T-helper 2 cell treated with Interferon-gamma antibody and Interleukin-4, amounts not matched to agents 5 μg/mL and 100 μg/mL, for 36 hours (primary cell): Measurements from ENCODE around the gene ATP8A2.
"Not testable (repeated sequence)": the region's sequence is repeated elsewhere in the genome, so short reads cannot be mapped to it uniquely, and the experiment has no call there.

Experiments used
- DNase-seq: peaks from one replicate; pipeline ENCODE4 v3.0.0; 2021; ENCODE audit warnings: low spot score
- H3K27ac Mint-ChIP-seq: one replicate; pipeline ENCODE4 v1.8.0; 2021; ENCODE audit warnings: mild to moderate bottlenecking, mixed read lengths
- H3K27me3 Mint-ChIP-seq: one replicate; pipeline ENCODE4 v1.8.0; 2021; ENCODE audit warnings: low read depth, mixed read lengths
- H3K36me3 Mint-ChIP-seq: one replicate; pipeline ENCODE4 v1.8.0; 2021; ENCODE audit warnings: low read depth, mixed read lengths
- H3K4me1 Mint-ChIP-seq: one replicate; pipeline ENCODE4 v1.8.0; 2021; ENCODE audit warnings: low read depth, mixed read lengths
- H3K4me3 Mint-ChIP-seq: one replicate; pipeline ENCODE4 v1.8.0; 2022; ENCODE audit warnings: mild to moderate bottlenecking, moderate library complexity, mixed read lengths
- H3K9me3 Mint-ChIP-seq: one replicate; pipeline ENCODE4 v1.8.0; 2021; ENCODE audit warnings: mixed read lengths

Gene ATP8A2

DNA sequence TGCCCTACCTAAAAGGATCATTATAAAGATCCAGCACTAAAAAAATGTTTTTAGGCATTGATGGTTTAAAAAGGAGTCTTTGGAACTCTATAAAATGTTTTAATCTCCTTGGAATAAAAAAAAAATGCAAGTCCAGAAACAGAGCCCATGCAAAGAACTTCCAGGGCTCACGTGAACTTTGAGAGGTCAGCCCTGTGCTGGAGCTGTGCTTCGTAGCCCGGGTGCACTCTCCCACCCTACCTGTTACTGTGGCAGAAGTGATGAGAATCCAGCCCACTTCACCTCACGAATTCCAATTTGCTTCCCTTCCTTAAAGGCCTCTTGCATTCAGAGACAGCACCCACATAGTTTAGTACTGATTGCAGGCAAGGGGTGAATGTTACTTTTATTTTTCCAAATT lies 412.3 kb downstream of the ATP8A2 start:
- Mint-ChIP-seq H3K4me3 (no peak overlapping the region), H3K27me3 (no peaks in the 10 kb centered on the region)

DNA sequence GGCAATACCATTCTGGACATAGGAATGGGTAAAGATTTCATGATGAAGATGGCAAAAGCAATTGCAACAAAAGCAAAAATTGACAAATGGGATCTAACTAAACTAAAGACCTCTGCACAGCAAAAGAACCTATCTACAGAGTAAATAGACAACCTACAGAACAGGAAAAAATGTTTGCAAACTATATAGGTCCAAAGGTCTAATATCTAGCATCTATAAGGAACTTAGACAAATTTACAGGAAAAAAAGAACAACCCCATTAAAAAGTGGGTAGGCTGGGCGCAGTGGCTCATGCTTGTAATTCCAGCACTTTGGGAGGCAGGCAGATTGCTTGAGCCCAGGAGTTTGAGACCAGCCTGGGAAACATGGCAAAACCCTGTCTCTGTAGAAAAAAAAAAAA lies 418.4 kb downstream of the ATP8A2 start:
- H3K4me3 Mint-ChIP-seq, H3K4me1 Mint-ChIP-seq, H3K27me3 Mint-ChIP-seq, DNase-seq, H3K36me3 Mint-ChIP-seq, H3K9me3 Mint-ChIP-seq, H3K27ac Mint-ChIP-seq: not testable (repeated sequence)

More for the DNA sequence above, 412.3 kb downstream of the ATP8A2 start:
- Mint-ChIP-seq H3K27ac (no peak overlapping the region), H3K4me1 (no peaks in the 10 kb centered on the region), H3K9me3 (no peaks in the 10 kb centered on the region), H3K36me3 (no peaks in the 10 kb centered on the region)
- DNase-seq, result no peak

DNA sequence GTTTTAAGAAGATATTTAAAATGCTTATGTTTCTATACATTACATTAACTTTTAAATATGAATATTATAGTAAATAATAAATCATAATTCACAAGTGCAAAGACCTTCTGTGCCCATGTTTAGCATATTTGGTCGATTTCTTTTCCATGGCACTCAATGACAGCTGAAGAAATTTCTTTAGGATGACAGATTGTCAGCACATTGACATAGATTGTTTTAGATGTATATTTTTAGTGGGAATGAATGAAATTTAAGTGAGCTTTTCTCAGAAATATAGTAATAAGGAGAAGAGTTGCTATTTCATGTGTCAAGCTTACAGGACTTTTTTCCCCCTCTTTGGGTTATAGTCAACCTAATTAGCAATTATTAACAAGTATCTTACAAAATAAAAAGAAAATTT lies 423.5 kb downstream of the ATP8A2 start:
- no peak for DNase-seq
- Mint-ChIP-seq H3K36me3 (no peaks in the 10 kb centered on the region), H3K4me3 (no peak overlapping the region), H3K9me3 (no peaks in the 10 kb centered on the region), H3K4me1 (no peaks in the 10 kb centered on the region), H3K27me3 (no peaks in the 10 kb centered on the region), H3K27ac (no peak overlapping the region)

DNA sequence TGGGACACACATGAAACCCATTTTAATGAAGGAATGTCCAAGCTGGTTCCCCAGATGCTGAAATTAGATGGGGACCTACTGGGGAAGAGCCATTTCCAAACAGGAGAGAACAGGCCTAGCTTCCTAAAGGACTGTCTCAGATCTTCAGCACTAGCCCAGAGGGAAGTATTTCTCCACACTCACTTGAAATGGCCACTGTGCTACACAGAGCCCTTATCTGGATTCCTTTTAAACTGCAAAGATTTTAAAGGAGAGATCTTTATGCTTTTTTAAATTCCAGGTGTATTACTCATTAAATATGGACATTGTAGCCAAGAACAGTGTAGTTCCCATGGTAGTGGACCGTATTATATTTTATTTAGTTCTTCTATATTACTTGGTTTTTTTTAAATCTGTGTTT lies 424.7 kb downstream of the ATP8A2 start:
- no peak for DNase-seq
- H3K4me3 Mint-ChIP-seq, result no peak overlapping the region
- H3K9me3 Mint-ChIP-seq, result peaks cover 2% of the 10 kb centered on the region
- H3K27ac Mint-ChIP-seq, result no peak overlapping the region
- H3K27me3 Mint-ChIP-seq, result no peaks in the 10 kb centered on the region
- no peaks in the 10 kb centered on the region for H3K36me3 Mint-ChIP-seq
- no peaks in the 10 kb centered on the region for H3K4me1 Mint-ChIP-seq

DNA sequence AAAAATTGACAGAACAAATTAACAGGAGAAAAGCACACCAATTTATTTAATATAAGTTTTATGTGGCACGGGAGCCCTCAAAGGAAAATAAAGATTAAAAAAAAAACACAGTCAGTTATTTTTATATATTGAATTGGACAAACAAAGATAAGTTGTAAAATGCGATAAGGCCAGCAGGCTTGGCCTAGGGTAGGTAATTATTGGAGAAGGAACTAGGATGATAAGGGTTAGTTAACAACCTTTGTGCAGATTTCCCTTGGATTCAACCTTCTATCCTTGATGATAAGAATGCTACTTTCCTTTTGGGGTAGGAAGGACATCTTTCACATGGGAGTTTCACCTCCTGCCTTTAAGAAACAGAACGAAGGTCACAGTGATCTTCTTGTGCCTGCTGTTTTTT lies 427.2 kb downstream of the ATP8A2 start:
- Mint-ChIP-seq H3K36me3 (no peaks in the 10 kb centered on the region), H3K4me3 (no peak overlapping the region), H3K27me3 (peaks cover 3% of the 10 kb centered on the region), H3K9me3 (peaks cover 2% of the 10 kb centered on the region), H3K27ac (no peak overlapping the region), H3K4me1 (no peaks in the 10 kb centered on the region)
- no peak for DNase-seq

DNA sequence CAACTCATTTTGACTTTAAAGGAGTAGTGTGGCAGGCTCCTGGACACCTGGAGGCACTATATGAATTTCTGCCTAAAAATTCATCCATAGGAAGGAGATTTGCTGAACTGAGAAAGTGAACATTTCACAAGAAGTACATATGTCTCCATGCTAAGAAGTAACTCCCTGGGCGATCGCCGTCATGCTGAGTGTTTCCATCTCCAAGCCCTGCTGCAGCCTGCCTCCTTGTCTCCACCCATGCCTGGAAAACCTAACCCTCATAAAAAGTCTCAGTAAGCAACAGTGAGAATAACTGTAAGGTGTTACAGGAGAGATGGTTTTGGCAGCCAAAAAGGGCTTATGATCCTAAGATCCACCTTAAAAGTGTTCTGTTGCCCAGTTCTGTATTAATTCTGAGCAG lies 428.7 kb downstream of the ATP8A2 start:
- DNase-seq, result no peak
- no peak overlapping the region for H3K4me3 Mint-ChIP-seq
- H3K27ac Mint-ChIP-seq, result no peak overlapping the region
- no peaks in the 10 kb centered on the region for H3K36me3 Mint-ChIP-seq
- H3K27me3 Mint-ChIP-seq, result peaks cover 4% of the 10 kb centered on the region
- H3K4me1 Mint-ChIP-seq, result no peaks in the 10 kb centered on the region
- peaks cover 7% of the 10 kb centered on the region for H3K9me3 Mint-ChIP-seq

DNA sequence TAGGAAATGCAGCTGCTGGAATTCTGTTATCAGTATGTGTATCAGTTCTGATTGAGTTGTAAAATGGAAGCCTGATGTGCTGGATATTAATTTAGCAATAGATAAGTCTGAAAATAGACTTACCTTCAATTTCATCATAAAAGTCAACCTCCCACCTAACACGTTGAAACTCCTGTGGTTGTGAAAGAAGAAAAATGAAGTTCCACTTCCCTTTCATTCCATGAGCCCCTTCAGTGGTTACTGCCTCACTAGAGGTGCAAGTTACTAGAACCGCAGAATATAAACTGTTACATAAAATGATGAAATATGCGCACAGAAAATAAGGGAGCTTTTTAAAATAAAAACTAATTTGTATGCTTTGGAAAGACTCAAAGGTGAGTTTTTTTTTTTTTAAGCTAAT lies 430.8 kb downstream of the ATP8A2 start:
- no peak overlapping the region for H3K4me3 Mint-ChIP-seq
- DNase-seq, result no peak
- H3K9me3 Mint-ChIP-seq, result peaks cover 28% of the 10 kb centered on the region
- H3K27me3 Mint-ChIP-seq, result peaks cover 4% of the 10 kb centered on the region
- peaks cover under 1% of the 10 kb centered on the region for H3K36me3 Mint-ChIP-seq
- H3K27ac Mint-ChIP-seq, result no peak overlapping the region
- peaks cover 8% of the 10 kb centered on the region for H3K4me1 Mint-ChIP-seq

DNA sequence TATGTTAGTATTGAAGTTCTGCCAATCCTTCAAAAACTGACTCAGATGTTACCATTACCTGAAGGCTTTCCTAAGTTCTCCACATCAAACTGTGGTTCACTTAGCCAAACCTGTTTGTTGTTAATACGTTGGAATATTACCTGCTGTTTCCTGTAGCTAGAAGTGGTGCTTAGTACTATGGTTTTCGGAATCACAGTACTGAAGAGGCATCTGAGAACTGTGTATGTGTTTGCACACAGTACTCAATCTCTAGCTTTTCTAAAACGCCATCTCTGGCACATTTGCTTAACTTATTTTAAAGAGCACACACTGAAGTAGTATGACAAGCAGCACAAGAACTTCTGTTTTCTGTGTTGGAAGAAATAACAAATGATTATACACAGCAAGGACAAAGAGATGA lies 431.9 kb downstream of the ATP8A2 start:
- peaks cover 4% of the 10 kb centered on the region for H3K27me3 Mint-ChIP-seq

DNA sequence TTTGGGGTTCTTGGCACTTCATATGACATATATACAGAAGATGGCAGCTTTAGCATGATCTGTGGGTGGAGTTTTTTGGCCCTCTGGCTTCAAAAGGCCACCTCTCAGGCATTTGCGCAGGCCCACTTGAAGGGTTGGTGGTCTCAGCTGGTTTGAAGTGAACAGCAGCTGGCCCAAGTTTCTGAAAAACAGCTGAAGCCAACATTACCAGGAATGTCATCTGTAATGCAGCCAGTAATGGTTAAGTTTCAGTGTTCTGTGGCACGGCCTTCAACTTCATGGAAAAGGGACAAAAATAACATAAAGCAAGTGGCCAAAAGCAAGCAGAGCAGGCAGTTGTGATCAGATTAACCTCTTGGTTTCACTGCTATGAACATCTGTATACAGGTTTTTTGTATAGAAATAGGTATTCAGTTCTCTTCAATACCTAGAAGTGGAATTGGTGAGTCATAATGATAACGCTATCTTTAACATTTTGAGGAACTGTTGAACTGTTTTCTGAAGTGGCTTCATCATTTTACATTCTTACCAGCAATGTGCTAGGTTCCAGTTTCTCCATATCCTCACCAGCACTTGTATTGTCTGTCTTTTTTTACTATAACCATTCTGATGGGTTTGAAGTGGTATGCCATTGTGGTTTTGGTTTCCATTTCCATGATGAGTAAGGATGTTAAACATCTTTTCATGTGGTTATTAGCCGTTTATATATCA lies 434.6 kb downstream of the ATP8A2 start:
- H3K36me3 Mint-ChIP-seq, result peaks cover 2% of the 10 kb centered on the region
- peaks cover 46% of the 10 kb centered on the region for H3K9me3 Mint-ChIP-seq
- no peak for DNase-seq
- peaks cover 6% of the 10 kb centered on the region for H3K27me3 Mint-ChIP-seq
- H3K27ac Mint-ChIP-seq, result no peak overlapping the region
- no peak overlapping the region for H3K4me3 Mint-ChIP-seq
- H3K4me1 Mint-ChIP-seq, result peaks cover 8% of the 10 kb centered on the region

More for the DNA sequence above, 431.9 kb downstream of the ATP8A2 start:
- Mint-ChIP-seq H3K27ac (no peak overlapping the region), H3K36me3 (peaks cover 2% of the 10 kb centered on the region), H3K9me3 (peaks cover 32% of the 10 kb centered on the region), H3K4me1 (peaks cover 8% of the 10 kb centered on the region), H3K4me3 (no peak overlapping the region)
- DNase-seq, result no peak

DNA sequence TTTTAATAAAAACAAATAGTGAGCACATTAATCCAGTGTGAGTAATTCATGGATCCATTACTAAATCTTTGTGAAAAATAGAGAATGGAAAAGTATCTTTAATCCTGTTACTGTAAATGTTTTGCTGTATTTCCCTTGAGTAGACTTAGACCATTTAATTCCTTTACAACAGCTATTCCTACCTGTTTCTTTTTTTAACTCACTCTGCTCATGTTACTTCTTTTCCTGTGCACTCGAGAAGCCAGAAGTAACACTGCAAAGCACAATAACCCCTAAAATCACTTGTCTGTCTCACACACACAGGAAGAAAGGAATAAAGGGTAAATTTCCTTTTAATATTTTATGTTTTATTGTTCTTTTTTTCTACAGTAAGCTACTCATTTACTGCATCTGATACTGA lies 435.8 kb downstream of the ATP8A2 start:
- Mint-ChIP-seq H3K4me3 (no peak overlapping the region), H3K4me1 (peaks cover 8% of the 10 kb centered on the region), H3K27ac (no peak overlapping the region), H3K9me3 (peaks cover 55% of the 10 kb centered on the region), H3K27me3 (peaks cover 6% of the 10 kb centered on the region), H3K36me3 (peaks cover 2% of the 10 kb centered on the region)
- no peak for DNase-seq

DNA sequence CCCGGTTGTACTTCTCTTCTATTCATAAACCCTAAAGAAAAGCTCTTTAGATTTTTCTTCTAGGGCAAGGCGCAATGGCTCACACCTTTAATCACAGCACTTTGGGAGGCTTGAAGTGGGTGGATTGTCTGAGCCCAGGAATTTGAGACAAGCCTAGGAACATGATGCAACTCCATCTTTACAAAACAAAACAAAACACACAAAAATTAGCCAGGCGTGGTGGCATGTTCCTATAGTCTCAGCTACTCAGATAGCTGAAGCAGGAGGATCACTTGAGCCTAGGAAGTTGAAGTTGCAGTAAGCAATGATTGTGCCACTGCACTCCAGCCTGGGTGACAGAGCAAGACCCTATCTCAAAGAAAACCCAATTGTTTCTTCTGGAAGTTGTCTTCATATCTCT lies 439.7 kb downstream of the ATP8A2 start:
- Mint-ChIP-seq H3K27ac (no peak overlapping the region), H3K27me3 (peaks cover 5% of the 10 kb centered on the region), H3K4me3 (no peak overlapping the region), H3K9me3 (peaks cover 41% of the 10 kb centered on the region), H3K4me1 (no peaks in the 10 kb centered on the region), H3K36me3 (peaks cover 2% of the 10 kb centered on the region)
- no peak for DNase-seq

DNA sequence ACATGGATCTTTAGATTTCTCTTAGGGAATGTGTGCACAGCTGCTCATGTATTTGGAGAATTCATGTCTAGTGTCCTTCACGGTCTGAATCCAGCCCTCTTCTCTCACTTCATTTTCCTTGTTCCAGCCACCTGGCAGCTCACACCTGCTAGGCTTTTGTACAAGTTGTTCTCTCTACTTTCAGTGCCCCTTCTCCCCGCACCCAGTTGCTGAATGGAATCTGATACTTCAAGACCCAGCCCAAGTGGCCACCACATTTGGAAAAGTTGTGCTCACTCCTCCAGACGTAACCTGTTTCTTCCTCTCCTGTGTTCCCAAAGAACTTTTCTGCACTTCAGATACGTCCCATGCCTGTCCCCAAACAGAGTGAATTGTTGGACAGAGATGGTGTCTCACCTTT lies 444.5 kb downstream of the ATP8A2 start:
- no peak overlapping the region for H3K4me3 Mint-ChIP-seq
- H3K9me3 Mint-ChIP-seq, result peaks cover 11% of the 10 kb centered on the region
- H3K27me3 Mint-ChIP-seq, result peaks cover 3% of the 10 kb centered on the region
- no peaks in the 10 kb centered on the region for H3K36me3 Mint-ChIP-seq
- no peak overlapping the region for H3K27ac Mint-ChIP-seq
- no peak for DNase-seq
- peaks cover 4% of the 10 kb centered on the region for H3K4me1 Mint-ChIP-seq

DNA sequence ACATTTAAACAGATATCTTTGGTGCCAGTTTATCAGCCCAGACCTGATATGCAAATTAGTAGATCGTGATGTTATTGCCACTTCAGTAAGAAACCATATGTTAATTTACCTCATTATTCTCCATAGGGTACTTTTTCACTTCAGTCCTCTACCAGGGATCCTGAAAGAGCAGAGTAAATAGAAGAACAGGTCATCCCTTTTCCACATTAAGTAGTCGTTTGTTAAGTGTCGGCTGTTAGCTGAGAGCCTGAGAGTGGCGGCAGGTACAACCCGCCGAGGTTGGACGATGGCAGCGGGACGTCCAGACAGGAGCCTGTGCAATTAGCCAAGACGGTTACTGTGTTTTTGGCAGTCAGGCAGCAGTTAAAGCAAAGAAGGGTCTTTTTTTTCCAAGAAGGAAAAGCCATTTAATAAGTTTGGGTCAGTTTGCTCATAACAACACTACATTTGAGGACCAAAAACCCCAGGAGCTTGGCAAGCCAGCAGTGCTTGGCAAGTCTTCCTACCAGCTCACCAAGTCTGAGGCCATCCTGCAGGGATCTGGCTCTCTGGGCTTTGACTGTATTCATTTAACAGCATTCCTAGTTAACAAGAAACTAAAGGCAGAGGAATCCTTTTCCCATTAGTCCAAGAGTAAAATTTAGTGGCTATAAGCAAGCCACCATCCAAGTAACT lies 448.2 kb downstream of the ATP8A2 start:
- no peak overlapping the region for H3K27ac Mint-ChIP-seq
- no peak overlapping the region for H3K4me3 Mint-ChIP-seq
- no peaks in the 10 kb centered on the region for H3K36me3 Mint-ChIP-seq
- no peaks in the 10 kb centered on the region for H3K9me3 Mint-ChIP-seq
- peaks cover 12% of the 10 kb centered on the region for H3K27me3 Mint-ChIP-seq
- DNase-seq, result no peak
- H3K4me1 Mint-ChIP-seq, result peaks cover 4% of the 10 kb centered on the region

DNA sequence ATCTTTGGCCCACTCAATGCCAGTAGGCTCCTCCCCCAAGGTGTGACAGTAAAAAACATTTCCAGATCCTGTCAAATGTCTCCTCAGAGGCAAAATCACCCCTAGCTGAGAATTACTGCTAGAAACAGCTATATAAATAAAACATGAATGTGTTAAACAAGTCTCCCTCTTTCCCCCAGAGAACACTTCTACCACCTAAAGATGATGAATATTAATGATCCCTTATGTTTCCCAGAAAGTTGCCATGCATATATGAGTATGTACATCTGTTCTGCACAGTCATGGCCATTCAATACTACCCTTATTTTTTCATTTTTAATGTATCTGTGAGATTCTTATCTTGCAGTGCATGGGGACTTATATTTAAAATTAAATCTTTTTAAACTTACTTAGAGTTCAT lies 450.0 kb downstream of the ATP8A2 start:
- Mint-ChIP-seq H3K27me3 (peaks cover 13% of the 10 kb centered on the region), H3K27ac (no peak overlapping the region), H3K4me1 (peaks cover 4% of the 10 kb centered on the region), H3K36me3 (no peaks in the 10 kb centered on the region), H3K4me3 (no peak overlapping the region), H3K9me3 (no peaks in the 10 kb centered on the region)
- DNase-seq, result no peak

DNA sequence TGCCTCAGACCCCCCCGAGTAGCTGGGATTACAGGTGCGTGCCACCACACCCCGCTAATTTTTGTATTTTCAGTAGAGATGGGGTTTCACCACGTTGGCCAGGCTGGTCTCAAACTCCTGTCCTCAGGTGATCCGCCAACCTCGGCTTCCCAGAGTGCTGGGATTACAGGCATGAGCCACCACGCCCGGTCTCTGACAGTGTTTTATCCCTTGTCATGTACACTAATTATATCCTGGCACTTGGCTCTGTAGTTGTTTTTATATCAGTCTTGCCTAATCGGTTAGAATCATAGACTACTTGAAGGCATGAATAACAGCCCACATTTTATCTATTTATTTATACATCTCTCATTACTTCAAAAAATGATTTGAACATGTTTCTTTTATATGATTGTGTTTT lies 455.4 kb downstream of the ATP8A2 start:
- peaks cover 16% of the 10 kb centered on the region for H3K27me3 Mint-ChIP-seq
- not testable (repeated sequence) for H3K4me1 Mint-ChIP-seq, H3K4me3 Mint-ChIP-seq, H3K27ac Mint-ChIP-seq, H3K9me3 Mint-ChIP-seq, DNase-seq, H3K36me3 Mint-ChIP-seq
